ENCODE data around the gene GRM8. TPM values are rescaled to one million over a fixed set of nuclear protein-coding genes. Genes with fewer than 3 reads are reported as not detected.

Gene GRM8
- total RNA-seq, 1 experiment from 2014 or later: 2.7 TPM

- DNase-seq (ENCODE audit: low spot score): peak; percentile 58
Observed at GRCh38 chr7:126667742-126668366, 584.9 kb downstream of the GRM8 start.

GRCh38 chr7:126662856-126663255 is 589.9 kb downstream of the GRM8 start:
- DNase-seq (ENCODE audit: low spot score): no peak

DNA sequence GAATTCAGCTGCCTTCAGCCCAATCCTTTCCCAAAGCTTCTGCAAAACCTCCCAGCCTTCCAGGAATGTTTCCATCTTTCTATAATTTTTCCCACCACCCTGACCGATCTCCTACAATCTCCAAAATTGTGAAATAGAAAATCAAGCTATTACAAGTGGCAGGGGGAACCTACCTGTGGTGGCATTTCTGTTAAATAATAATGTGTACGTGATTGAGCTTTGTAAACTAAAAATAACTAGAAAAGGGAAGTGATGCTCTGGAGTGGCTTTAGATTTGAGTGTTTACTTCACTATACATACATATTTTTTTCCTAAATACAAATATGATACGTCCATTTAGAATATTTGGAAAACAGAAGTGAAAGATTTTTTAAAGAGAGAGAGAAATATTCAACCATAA is 593.6 kb downstream of the GRM8 start:
- DNase-seq (ENCODE audit: low spot score): no peak

DNA sequence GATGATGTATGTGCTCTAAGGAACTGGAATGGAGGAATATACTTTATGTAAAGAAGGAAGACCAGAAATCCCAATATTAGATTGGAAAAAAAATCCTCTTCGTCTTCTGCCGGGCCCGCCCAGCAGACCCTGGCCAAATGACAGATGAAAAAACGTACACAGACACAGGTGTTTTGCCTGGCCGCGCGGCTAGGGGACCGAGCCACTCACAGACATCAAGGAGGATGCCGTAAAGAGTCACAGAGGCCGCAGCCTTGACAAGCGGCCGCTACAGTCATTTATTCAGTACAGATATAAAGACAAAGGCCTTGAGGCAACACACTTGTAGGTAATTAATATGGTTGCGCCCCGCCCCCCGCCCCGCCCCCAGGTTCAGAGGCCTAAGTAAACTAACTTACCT is 594.1 kb downstream of the GRM8 start:
- no peak for DNase-seq (ENCODE audit: low spot score)

GRCh38 chr7:126657599-126658358 is 595.0 kb downstream of the GRM8 start:
- no peak for DNase-seq (ENCODE audit: low spot score)

DNA sequence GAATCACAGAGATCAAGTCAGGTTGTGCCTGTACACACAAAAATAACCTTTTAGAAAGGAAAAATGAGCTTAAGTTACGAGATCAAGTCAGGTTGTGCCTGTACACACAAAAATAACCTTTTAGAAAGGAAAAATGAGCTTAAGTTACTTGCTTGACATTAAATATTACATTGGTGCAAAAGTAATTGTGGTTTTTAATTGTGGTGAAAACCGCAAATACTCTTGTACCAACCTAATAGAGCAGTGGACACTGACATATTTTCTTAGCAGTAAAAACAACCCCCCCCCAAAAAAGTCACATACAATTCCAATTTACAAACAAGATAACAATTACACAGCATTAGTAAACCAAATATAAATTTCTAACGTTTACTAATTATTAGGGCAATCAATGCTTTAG is 595.6 kb downstream of the GRM8 start:
- DNase-seq (ENCODE audit: low spot score): no peak

GRCh38 chr7:126656165-126656564 is 596.6 kb downstream of the GRM8 start:
- no peak for DNase-seq (ENCODE audit: low spot score)

GRCh38 chr7:126637538-126637937 is 615.2 kb downstream of the GRM8 start:
- no peak for DNase-seq (ENCODE audit: low spot score)

DNA sequence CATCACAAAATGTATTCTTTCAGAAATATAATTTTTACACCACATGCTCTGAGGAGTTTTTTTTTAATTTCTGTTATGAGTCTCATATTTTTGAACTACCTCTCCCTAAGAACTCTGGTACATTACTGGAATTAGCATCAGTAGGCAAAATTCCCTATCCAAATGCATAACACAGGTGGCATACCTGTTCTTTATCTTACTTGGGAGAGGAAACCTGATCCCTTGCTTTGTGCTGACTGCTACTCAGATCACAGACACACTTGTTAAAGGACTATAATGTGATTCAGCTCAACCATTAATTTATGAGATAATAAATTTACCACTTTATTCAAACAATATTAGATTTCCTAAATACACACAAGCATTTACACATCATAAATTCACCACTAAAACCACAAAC is 617.2 kb downstream of the GRM8 start:
- DNase-seq (ENCODE audit: low spot score): no peak

DNA sequence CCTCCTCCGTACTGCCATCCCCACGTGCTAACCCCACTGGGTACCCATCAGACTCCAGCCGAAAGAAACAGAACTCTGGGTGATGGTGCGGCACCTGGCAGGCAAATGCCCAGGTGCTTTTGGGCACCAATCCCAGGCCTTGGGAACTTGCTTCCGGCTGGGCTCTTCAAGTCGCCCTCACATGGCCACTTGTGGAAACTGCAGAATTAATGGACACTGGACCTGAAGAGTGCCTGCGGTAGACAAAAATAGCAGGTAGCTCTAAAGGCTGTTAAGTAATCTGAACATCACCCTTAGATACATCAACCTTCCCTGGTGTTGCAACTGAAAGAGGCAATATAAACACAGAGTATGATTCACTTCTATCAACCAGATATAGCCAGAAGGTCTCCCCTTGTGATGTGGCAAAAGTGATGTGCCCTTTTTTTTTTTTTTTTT is 644.4 kb downstream of the GRM8 start:
- DNase-seq (ENCODE audit: low spot score): peak; percentile 67

- no peak for DNase-seq (ENCODE audit: low spot score)
Observed at GRCh38 chr7:126606331-126606730, 646.4 kb downstream of the GRM8 start.

- no peak for DNase-seq (ENCODE audit: low spot score)
Observed at GRCh38 chr7:126605553-126605952, 647.2 kb downstream of the GRM8 start.

GRCh38 chr7:126605056-126605455 is 647.7 kb downstream of the GRM8 start:
- DNase-seq (ENCODE audit: low spot score): no peak

GRCh38 chr7:126589068-126589684 is 663.6 kb downstream of the GRM8 start:
- peak; percentile 20 for DNase-seq (ENCODE audit: low spot score)

GRCh38 chr7:126578338-126578737 is 674.4 kb downstream of the GRM8 start:
- no peak for DNase-seq (ENCODE audit: low spot score)

DNA sequence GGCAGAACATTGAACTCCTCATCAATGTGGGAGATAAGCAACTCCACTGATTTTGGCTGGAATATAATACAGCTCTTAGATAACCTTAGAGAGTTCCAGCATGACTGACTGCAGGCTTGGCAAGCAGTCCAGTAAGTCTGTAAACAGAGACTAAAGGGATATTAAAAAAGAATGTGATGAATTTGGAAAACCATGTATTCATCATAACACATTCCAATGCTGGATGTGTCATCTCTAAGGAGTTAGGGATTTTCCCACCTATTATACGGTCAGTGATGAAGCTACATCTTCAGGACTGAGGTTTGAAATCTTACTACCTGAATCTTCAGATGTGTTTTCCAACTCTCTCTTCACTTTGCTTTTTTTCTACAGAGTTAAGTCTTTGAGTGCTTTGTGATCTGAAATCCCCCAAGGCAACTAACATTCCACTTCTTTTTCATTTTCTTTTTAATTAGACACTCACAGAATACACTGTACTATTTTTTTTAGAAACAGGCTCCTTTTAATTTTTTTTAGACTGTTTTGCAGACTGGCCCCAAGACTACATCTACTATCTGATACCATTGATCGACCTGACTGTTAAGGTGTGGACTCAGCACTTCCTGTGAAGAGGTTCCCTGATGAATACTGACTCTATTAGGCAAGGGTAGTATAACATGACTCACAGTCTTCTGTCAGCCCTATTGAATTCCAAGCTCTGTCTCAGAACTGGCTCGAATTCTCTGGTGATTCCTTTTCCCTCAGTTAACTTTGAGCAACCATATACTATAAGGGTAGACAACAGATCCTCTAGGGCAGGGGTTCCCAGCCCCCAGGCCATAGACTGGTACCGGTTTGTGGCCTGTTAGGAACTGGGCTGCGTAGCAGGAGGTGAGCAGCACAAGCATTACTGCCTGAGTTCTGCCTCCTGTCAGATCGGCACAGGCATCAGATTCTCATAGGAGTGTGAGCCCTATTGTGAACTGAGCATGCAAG is 678.2 kb downstream of the GRM8 start:
- peak; percentile 24 for DNase-seq (ENCODE audit: low spot score)

DNA sequence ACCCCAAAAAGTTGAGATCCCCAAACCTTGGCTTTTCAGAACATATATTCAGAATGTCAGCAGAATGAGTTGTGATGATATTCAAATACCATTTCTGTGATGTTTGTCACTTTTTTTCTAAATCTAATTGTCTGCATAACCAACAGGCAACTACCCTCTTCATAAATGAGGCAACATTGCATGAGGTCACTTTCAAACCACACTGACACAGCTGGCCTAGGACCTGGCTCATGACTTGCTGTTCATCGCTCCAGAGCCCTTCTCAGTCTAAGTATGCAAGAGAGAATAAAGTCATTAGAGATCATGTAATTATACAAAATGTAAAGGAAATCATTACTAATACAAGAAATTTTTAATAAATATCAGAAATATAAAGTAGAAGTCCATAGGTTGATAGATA is 681.9 kb downstream of the GRM8 start:
- no peak for DNase-seq (ENCODE audit: low spot score)

GRCh38 chr7:126569402-126569801 is 683.3 kb downstream of the GRM8 start:
- peak; percentile 23 for DNase-seq (ENCODE audit: low spot score)

- DNase-seq (ENCODE audit: low spot score): no peak
Observed at GRCh38 chr7:126557271-126557670, 695.5 kb downstream of the GRM8 start.

GRCh38 chr7:126541406-126541805 is 711.3 kb downstream of the GRM8 start:
- DNase-seq (ENCODE audit: low spot score): no peak

GRCh38 chr7:126535176-126535575 is 717.6 kb downstream of the GRM8 start:
- no peak for DNase-seq (ENCODE audit: low spot score)

DNA sequence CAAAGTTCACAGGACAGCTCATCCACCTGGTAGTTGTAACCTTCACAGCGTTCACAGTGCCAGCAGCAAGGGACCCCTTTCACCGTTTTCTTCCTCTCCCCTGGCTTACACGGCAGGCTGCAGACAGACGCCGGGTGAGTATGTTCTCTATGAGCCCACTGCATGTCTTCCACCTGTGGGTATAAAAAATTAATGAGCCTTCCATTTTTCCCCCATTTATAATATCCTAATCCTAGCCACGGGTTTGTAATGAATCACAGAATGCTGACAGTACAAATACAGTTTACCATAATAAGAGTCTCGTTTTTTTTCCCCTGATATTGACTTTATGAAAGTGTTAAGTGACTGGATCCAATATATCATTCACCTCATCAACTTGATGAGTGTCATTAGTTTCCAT is 719.0 kb downstream of the GRM8 start:
- no peak for DNase-seq (ENCODE audit: low spot score)

Measured in H4 (cell line).